GM10248 (cell line): ENCODE data around the gene AKAP13.

Source experiments
- CTCF ChIA-PET: fragments of 300-600 bp; sonication (Branson Sonifier 250); formaldehyde crosslinking; extraction: SDS; loops from one replicate; lab custom pipeline; 2021; ENCODE audit warnings: antibody characterized with exemption; lab: Yijun Ruan, JAX
- POLR2A ChIA-PET: fragments of 350-650 bp; sonication (Branson Sonifier 250); formaldehyde crosslinking; extraction: SDS; loops from one replicate; lab custom pipeline; 2020; ENCODE audit warnings: antibody characterized with exemption; lab: Yijun Ruan, JAX
- DNase-seq: peaks from one replicate; pipeline ENCODE4 v3.0.0; 2012; ENCODE audit errors: extremely low spot score
- CTCF ChIP-seq: IDR thresholded peaks from 2 replicates; pipeline ENCODE4 v1.5.1; 2012; ENCODE audit warnings: mild to moderate bottlenecking, low read depth; ENCODE audit errors: extremely low read depth, missing control alignments, control extremely low read depth

The AKAP13 gene

GRCh38 chr15:85591622-85592021, 211.2 kb downstream of the AKAP13 start:
- no peak for TF ChIP-seq CTCF
- ChIA-PET POLR2A (no interaction called here), CTCF (interaction anchor here (0.8 to 1.3 kb wide), 5 partner anchors 9 to 295 kb away, joined by 3 to 6 read pairs (median 4); no protein-coding TSS in a partner anchor)
- DNase-seq = no peak

GRCh38 chr15:85592148-85592547, 211.7 kb downstream of the AKAP13 start:
- CTCF ChIA-PET = interaction anchor here (1.3 kb wide), 1 partner anchor 295 kb away, joined by 4 read pairs; no protein-coding TSS in a partner anchor
- POLR2A ChIA-PET = no interaction called here
- TF ChIP-seq CTCF = no peak
- no peak for DNase-seq

- POLR2A ChIA-PET = no interaction called here
- CTCF ChIA-PET = no interaction called here
- DNase-seq = no peak
- no peak for TF ChIP-seq CTCF
Measured at GRCh38 chr15:85593809-85594445, 213.5 kb downstream of the AKAP13 start.

- ChIA-PET POLR2A (no interaction called here), CTCF (interaction anchor here (1.2 kb wide), 1 partner anchor 23 kb away, joined by 4 read pairs; no protein-coding TSS in a partner anchor)
- DNase-seq = no peak
- TF ChIP-seq CTCF = no peak
Measured at GRCh38 chr15:85595804-85596536, 215.6 kb downstream of the AKAP13 start.

GRCh38 chr15:85597155-85597815, 216.9 kb downstream of the AKAP13 start:
- no peak for TF ChIP-seq CTCF
- no peak for DNase-seq
- ChIA-PET CTCF (interaction anchor here (1.1 kb wide), 1 partner anchor 8 kb away, joined by 4 read pairs; no protein-coding TSS in a partner anchor), POLR2A (no interaction called here)

GRCh38 chr15:85598219-85598618, 217.8 kb downstream of the AKAP13 start:
- POLR2A ChIA-PET = no interaction called here
- DNase-seq = no peak
- CTCF ChIA-PET = interaction anchor here (1.8 kb wide), 1 partner anchor 13 kb away, joined by 6 read pairs; no protein-coding TSS in a partner anchor
- TF ChIP-seq CTCF = no peak
